ENCODE results near the gene TMEM176B.

TMEM176B gene

DNA sequence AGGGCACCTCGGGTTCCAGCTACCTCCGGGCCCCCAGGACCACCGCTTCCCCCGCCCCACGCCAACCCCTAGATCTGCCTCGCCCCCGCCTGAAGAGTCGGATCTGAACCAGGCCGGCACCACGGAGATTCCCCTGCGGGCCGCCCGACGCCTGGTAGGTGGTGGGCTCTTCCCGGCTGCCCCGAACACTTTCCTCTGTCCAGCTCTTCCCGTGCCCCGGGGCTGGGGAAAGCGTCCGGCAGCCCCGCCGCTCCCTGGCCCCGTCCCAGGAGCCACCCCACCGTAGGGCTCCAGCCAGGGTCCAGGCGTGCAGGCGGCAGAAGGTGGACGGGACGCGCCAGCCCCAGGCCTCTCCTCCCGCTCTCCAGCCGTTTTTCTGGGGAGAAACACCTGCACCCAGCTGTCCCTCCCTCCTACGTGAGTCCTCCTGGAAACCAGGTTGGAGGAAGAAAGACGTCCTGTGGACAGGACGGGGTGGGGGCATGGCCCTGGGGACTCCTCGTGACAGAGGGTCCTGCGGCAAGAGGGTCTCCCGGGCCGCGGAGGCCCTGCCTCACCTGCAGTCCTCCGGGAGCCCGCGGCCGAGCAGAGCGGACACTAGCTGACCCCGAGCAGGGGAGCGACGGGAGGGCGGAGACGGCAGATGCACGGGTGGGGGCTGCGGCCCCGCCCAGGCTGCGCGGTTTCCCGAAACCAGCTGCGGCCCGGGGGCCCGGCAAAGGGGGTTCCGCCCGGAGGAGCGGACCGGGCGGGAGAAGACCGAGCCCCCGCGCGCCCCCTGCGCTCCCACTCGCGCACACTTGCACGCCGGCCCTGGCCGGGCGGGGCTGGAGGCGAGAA lies at the start of gene TMEM176B:
TSS of gene TMEM176B (minus strand) at position 624 of the 840 bp plus-strand sequence. CDS start 3,795 bp downstream, outside the sequence.
- DNase-seq (ENCODE audit: low spot score), result no peak

DNA sequence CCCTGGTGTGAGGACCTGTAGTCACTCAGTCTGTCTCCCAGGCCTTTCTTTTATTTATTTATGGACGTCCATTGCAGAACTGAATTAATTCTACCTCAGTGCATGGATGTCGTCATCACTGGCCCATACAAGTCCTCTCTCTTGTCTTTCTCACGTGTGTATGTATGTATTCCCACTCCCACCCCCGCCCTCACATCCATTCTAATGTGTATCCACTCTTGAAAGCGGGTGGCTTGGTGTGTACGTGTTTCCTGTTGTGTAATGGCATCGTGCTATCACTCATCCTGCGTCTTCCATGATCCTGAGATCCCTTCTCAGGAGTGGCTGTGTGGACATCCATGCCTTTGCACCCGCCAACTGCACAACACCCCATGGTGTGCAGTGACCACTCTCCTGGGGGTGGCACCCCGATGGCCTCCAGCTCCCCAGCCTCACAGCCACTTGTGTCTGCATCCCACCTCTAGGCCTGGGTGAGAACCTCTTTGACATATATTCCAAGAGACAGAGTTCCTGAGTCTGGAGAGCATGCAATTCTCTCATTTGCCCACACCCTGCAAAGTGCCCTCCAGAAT lies 49.1 kb upstream of the TMEM176B start:
- no peak for DNase-seq (ENCODE audit: low spot score)

DNA sequence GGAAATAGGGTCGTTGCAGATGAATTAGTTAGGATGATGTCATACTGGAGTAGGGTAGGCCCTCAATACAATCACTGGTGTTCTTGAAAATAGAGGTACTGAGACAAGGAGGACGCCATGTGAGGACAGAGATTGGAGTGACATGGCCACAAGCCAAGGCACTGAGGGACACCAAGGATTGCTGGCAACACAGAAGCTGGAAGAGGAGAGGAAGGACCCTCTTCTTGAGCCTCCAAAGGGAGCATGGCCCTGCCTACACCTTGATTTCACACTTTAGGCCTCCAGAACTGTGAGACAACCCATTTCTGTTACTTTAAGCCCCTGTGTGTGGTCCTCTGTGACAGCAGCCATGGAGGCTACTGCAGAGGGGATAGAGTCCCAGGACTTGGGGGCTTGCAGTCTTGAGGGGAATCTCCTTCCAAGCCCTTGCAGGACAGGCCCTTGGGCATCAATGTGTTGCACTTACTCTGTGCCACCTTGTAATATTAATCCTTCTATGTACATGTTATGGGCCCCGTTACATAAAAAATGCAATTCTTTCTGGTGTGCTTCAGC lies 48.5 kb upstream of the TMEM176B start:
- DNase-seq (ENCODE audit: low spot score), result no peak

DNA sequence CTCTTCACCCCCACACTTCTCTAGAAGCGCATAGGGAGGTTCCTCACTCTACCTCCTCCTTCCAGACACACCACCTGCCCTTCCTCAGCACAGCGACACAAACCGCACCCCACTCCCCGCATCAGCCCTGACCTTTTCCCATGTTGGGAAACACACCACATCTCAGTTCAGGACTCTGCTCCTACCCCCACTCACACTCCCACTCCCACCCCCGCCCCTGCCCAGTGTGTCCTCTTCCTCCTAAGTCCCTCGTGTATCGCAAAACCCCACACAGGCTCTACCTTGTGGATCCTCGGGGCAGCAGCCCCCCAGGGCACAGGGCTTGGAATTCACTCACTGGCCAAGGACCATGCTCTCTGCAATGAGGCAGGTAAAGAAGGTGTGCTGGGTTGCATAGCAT lies 47.9 kb upstream of the TMEM176B start:
- DNase-seq (ENCODE audit: low spot score), result no peak

DNA sequence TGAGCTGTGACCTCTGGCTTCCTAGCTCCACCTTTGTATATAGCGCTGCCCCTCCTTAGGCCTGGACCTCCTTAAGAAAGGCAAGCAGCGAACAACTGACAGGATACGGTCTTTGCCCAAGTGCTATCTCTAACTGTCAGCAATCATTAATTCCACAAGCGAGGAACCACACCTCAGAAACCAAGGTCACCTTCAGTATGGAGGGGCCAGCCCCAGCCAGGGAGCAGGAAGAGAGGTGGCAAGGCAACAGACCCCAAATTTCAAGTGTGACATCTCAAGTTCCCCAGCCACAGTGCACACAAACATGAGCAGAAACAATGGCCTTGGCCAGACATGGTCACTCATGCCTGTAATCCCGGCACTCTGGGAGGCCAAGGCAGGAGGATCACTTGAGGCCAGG lies 47.4 kb upstream of the TMEM176B start:
- no peak for DNase-seq (ENCODE audit: low spot score)

DNA sequence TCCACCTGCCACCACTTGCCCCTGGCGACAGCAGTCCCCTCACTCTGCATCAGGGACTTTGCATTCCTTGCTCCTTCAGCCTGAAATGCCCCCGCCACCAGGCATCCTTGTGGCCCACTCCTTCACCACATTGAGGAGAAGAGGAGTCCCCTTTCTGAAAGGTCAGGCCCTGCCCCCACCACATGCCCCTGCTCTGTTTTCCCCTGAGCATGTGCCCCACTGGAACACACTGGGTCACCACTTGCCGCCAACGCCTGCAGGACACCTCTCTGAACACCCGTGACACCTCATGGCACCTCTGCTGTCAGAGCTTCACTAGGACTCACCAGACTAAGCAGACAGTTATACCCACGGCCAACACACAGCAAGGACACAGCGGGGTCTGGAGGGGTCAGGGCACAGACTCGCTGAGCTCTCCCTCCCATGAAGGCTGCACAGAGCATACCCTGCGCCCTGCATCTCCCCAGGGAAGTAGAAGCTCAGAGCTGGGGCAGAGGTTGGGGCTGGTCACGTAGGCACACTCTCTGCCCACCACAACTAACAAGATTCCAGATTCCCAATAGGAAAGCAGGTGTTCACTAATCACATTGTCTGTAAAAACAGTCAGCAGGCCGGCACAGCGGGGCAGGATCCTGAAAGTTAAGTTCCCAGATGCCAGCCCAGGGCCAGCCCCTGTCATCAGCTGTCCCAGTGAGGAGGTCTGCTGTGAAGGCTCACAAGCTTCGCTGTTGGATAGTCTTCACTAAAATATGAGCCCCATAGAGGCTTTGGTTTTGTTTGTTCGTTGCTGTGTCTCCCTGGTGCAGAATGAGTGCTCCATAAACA lies 46.3 kb upstream of the TMEM176B start:
- no peak for DNase-seq (ENCODE audit: low spot score)

DNA sequence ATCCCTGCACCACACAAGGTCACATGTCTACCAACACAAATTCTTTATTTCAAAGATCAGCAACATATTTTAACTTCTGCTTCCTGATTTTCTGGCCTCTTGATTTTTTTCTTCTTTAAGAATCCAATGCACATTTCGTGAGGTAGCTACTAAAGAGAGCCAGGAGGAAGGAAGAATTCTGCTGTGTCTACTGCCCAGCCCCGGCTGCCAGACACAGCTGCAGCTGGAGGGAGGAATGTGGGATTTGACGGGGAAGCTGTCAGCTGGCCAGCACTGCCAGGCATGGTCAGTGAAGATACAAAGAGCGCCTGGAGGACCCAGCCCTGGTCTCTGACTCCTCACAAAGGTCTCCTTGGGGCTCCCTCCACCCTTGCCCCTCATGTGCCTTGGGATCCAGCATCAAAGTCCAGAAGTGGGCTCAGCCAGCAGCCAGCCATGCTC lies 45.3 kb upstream of the TMEM176B start:
- DNase-seq (ENCODE audit: low spot score), result no peak

DNA sequence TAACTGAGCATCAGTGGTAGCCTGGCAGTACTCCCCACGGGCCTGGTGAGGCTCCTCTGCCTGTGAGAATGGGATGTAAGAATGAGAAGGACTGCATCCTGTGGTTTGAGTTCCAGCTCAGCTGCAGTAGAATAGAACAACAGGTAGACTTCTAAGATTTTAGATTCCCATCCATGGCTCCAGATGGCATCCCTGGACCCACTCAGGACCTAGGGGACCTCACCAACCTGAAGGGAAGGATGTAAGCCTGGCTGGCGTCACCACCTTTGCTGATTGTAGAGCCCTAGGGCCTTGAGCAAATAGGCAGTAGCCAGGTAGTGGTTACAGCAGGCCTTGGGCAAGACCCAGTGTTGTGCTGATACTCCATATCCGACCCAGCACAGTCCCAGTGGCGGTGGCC lies 42.6 kb upstream of the TMEM176B start:
- DNase-seq (ENCODE audit: low spot score), result no peak

DNA sequence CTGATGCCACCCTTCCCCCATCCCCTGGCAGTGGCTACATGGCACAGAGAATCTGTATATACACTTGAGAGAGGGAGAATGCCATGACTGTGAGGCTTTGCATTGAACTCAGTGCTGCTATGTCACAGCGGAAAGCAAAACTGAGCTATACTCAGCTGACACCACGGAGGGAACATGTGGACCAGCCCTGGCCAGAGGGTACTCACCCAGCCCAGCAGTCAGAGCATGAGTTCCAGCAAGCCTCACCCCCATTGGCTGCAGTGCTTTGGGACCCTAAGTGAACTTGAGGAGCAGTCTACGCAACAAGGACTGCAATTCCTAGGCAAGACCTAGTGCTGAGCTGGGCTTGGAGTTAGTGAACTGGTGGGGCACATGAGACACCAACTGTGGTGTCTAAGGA lies 41.9 kb upstream of the TMEM176B start:
- DNase-seq (ENCODE audit: low spot score), result no peak

DNA sequence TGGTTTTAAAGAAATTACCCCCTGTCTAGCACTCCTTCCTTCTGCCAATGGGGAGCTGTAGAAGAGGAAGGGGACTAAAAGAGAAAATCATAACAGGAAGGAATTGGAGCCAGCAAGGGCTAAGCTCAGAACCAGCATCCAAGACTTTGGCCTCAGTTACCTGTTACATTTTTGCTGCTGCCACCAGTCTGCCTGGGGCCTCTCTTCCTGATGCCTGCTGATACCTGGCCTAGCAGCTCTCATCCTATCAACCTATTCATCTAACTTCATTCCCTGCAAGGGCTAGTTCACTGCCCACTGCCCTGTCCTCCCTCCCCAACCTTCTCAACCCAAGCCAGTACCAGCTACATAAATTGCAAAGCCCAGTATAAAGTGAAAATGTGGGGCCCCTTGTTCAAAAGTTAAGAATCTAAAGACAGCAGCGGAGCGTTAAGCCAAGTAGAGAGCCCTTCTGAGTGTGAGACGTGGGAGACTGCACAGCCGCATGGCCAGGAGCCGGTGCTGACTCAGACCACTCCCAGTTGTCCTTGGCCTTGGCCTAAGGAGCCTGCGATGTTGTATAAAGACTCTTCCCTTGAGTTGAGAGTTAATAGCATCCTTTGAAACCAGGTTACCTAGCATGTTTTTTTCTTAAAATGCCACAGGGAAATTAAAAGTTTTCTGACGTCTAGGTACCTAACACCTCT lies 38.9 kb upstream of the TMEM176B start:
- no peak for DNase-seq (ENCODE audit: low spot score)

DNA sequence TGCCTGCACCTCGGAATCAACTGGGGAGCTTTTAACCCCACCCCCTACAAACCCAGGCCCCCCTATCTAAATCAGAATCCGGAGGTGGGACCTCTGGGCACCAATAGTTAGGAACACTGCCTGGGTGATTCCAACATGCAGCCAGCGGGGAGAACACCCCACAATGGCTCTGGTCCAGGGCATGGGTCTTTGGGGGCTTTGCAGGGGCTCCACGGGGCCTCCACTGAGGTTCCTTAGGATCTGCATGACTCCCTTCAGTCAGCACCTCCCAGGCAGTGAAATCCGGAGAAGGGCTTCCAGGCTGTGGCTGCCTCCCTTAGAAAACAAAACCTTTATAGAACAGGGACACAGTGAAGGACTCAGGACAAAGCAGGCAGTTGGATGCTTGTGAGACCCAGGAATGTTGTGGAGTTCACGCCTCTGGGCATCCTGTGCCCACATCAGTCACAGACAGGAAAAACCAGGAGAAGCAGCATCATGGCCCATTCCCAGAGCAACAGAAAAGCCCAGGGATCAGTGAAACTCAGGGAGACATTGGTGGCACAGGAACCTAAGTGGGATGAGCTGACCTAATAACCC lies 35.6 kb upstream of the TMEM176B start:
- no peak for DNase-seq (ENCODE audit: low spot score)

DNA sequence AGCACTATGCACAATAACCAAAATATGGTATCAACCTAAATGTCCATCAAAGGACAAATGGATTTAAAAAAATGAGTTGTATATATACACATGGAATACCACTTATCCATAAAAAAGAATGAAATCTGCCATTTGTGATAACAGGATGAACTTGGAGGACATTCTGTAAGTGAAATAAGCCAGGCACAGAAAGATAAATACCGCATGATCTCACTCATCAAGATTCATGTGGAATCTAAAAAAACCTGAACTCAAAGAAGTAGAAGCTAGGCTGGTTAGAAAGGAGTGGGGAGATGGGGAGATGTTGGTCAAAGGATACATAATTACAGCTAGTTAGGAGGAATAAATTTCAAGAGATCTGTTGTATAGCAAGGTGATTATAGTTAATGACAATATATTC lies 34.9 kb upstream of the TMEM176B start:
- no peak for DNase-seq (ENCODE audit: low spot score)

DNA sequence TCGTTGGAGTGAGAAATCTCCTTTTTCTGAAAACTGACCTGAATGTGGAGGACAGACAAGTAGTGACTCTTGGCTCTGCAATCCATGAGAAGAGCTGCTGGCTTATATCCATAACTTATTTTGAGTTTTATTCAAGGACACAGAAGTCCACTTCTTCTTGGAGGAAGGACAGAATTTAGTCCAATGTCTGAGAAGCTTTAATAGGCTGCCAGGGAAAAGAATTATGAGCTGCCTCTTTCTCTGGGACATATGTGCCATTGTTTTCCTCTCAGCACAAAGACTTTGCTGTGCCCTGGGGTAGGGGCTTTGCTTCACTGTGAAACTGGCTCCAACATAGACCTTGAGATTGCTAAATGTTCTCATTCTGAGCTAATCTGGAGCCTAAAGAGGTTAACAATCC lies 31.7 kb upstream of the TMEM176B start:
- DNase-seq (ENCODE audit: low spot score), result no peak

DNA sequence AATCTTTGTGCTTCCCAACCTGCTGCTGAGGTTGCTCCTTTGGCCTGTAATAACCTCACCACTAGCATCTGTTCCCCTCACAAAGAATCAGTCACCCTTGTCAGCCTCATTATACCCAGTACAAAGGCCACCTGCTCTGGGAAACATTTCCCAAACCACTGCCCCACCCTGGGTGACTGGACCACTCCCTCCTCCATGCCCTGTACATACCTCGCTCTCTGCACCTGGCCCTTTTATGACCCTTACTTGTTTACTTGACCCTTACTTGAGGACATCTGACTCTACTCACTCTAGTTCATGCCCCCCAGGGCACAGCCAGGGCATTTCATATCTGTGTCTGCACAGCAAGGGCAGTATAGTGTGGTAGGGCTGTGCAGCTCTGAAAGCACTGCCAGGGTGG lies 30.8 kb upstream of the TMEM176B start:
- no peak for DNase-seq (ENCODE audit: low spot score)

DNA sequence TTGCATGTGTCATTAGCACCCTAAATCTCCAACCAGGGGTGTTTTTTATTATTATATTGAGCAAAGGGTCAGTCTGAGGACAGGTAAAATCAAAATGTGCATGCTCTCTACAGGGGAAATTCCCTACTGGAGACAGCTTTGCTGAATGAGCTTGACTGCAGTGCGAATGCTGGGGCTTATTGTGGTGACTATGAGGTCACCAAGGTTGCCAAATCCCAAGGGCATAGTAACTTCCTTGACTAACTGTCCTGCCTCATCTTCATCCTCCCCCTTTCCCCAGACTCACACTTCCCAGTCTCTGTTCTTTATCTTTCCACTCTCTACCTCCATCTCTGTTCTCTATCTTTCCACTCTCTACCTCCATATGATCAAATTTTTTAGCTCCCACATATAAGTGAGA lies 29.3 kb upstream of the TMEM176B start:
- DNase-seq (ENCODE audit: low spot score), result no peak

DNA sequence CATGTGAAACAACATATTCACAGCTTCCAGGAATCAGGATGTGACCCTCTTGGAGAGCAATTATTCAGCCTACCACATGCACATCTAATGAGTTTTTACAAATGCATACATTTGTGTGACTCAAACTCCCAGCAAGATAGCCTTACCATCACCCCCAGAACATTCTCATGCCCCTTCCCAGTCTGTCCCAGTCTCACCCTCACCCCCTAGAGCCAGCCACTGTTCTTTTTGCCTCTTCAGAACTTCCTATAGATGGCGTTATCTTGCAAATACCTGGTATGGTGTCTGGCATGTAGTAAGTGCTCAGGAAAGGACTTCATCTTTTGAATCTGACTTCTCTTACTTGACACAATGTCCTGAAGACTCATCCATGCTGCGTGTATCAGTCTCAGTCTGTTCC lies 28.2 kb upstream of the TMEM176B start:
- no peak for DNase-seq (ENCODE audit: low spot score)

DNA sequence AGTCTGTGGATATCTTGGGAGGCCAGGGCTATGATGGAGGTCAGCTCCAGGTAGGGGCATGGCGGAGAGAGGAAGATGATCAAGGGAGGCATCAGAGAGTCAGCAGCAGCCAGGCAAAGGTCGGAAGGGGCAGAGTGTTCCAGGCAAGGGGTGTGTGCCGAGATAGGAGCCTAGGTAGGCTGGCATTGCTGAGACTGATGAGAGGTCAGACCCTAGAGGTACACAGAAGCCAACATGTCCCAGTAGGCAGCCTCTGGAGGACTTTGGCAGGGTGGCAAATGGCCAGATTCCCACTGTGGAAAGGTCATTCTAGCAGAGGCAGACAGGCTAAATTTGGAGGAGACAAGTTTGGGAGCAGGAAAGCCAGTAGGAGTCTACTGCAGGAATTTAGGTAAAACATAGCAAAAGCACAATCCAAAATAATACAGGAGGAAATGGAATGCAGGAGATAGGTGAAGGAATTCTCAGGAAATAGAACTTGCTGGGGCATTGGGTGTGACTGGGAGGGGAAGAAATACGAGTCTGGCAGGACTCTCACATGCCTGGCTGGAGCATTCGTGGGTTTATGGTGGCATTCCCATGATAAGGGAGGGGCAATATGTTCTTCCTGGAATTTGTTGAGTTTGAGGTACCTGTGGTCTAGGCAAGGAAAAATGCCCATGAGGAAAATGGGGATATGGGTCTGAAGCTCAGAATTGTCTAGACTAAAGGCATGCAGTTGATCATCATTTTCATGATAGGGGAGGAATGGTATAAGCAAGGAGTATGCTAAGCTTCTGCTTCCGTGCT lies 26.1 kb upstream of the TMEM176B start:
- DNase-seq (ENCODE audit: low spot score), result no peak

DNA sequence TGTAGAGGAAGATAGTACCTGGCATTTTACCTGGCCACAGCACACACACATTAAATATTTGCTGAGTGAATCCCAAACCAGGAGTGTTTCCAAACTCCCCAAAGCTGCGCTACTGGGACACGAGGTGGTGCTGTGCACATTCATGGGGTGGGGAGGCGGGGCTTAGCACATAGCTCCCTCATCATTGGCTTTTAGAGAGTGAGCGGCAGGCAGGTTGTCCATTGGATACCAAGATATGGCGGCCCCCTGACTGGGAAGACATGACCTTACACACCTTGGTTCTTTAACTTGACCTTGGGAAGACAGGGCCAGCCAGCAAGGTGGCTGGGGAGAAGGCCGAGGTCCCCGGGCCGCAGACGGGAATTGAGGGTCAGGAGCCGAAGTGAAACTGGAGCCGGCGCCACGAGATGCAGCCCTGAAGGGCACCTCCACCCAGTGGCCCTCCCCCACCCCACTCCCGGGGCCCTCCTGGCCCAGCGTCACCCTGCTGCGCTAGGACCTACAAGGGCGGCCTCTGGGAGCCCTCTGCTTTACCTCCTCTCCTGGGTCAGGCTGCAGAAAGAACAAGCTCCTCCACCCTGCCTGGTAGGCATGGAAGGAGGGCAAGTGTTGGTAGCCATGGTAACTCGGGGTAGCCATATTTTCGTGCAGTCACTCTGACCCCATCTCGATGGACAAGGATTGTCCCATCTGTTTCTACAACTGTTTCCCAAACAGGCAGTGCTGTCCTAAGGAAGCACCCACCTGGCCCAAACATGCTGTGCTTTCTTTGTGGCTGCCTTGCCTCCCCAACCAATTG lies 24.4 kb upstream of the TMEM176B start:
- no peak for DNase-seq (ENCODE audit: low spot score)

DNA sequence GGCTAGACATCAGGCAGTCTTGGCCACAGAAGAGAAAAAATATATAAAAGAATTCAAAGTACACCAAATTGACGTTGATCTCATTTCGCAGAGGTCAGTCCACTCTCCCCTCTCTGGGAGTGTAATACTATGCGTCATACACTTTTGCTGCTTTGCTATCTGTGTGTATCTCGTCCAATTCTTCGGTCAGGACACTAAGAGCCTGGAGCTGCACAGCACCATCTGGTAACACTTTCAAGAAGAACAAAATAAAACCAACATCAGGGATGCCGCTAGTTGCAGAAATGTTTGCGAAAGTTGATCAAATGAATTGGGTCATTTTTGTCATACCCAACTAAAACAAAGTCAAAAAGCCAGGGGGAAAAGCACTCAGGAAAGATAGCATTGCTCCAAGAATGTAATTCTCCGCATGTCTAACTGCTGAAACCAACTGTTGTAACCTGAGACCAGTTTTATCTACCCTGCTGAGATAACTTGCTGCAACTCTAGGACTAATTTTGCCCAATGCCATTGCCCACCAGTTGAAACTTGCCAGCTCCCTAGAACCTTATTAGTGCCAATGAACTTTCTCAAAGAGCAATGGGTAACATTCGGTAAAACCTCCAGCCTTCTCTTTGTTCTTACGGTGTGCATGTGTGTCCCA lies 23.4 kb upstream of the TMEM176B start:
- no peak for DNase-seq (ENCODE audit: low spot score)

Measured in RKO (cell line).